ENCODE data around the gene SMYD3. TPM values are rescaled to one million over a fixed set of nuclear protein-coding genes. Genes with fewer than 3 reads are reported as not detected.

The SMYD3 gene
- total and polyA plus RNA-seq, 9 donors, result 10.8 to 24.0 (median 13.7) TPM

- Histone ChIP-seq H3K4me1 (ENCODE audit: insufficient read depth) (no peaks in the 10 kb centered on the region), H3K36me3 (no peaks in the 10 kb centered on the region), H3K27ac (no peak overlapping the region), H3K27me3 (no peaks in the 10 kb centered on the region), H3K9me3 (no peaks in the 10 kb centered on the region), H3K4me3 (no peak overlapping the region)
- no peak for DNase-seq
- intact Hi-C loops (cut with DNase I), result loop anchor here in 1 of 4 donors (10.0 kb wide), 1 partner anchor 179 kb away; no protein-coding TSS in a partner anchor
- WGBS, 3 donors, result 93 to 96% (median 96%) methylated on average over 9 to 10 of the region's 10 CpGs
- TF ChIP-seq POLR2A (IDR thresholded peaks at IDR 0.05), result no peak
- no peak for TF ChIP-seq CTCF (IDR thresholded peaks at IDR 0.05)
- no peak for TF ChIP-seq EP300 (IDR thresholded peaks at IDR 0.05)
These were observed 9.0 kb upstream of the SMYD3 start for GRCh38 chr1:246516126-246516525.

GRCh38 chr1:246515390-246516005 lies 8.4 kb upstream of the SMYD3 start:
- H3K4me1 ChIP-seq (ENCODE audit: insufficient read depth), result no peaks in the 10 kb centered on the region
- intact Hi-C loops (cut with DNase I), result loop anchor here in 1 of 4 donors (10.0 kb wide), 1 partner anchor 179 kb away; no protein-coding TSS in a partner anchor
- no peak for DNase-seq
- H3K36me3 ChIP-seq, result no peaks in the 10 kb centered on the region
- H3K9me3 ChIP-seq, result no peaks in the 10 kb centered on the region
- no peaks in the 10 kb centered on the region for H3K27me3 ChIP-seq
- no peak overlapping the region for H3K4me3 ChIP-seq
- TF ChIP-seq EP300 (IDR thresholded peaks at IDR 0.05) (no peak), POLR2A (IDR thresholded peaks at IDR 0.05) (no peak), CTCF (IDR thresholded peaks at IDR 0.05) (no peak)
- H3K27ac ChIP-seq, result no peak overlapping the region
- 64 to 77% (median 72%) methylated on average over 3 of the region's 3 CpGs for WGBS, 3 donors

GRCh38 chr1:246513619-246514343 lies 6.7 kb upstream of the SMYD3 start:
- TF ChIP-seq CTCF (IDR thresholded peaks at IDR 0.05), result no peak
- no peak for TF ChIP-seq POLR2A (IDR thresholded peaks at IDR 0.05)
- TF ChIP-seq EP300 (IDR thresholded peaks at IDR 0.05), result no peak
- Histone ChIP-seq H3K4me1 (ENCODE audit: insufficient read depth) (no peaks in the 10 kb centered on the region), H3K4me3 (no peak overlapping the region), H3K27me3 (no peaks in the 10 kb centered on the region), H3K36me3 (no peaks in the 10 kb centered on the region), H3K27ac (no peak overlapping the region), H3K9me3 (no peaks in the 10 kb centered on the region)
- intact Hi-C loops (cut with DNase I), result loop anchor here in 1 of 4 donors (10.0 kb wide), 1 partner anchor 181 kb away; no protein-coding TSS in a partner anchor
- WGBS, 3 donors, result 89 to 97% (median 90%) methylated on average over 7 of the region's 7 CpGs
- DNase-seq, result no peak

- Histone ChIP-seq H3K4me3 (no peak overlapping the region), H3K4me1 (ENCODE audit: insufficient read depth) (no peaks in the 10 kb centered on the region), H3K9me3 (no peaks in the 10 kb centered on the region), H3K27ac (no peak overlapping the region), H3K36me3 (no peaks in the 10 kb centered on the region), H3K27me3 (no peaks in the 10 kb centered on the region)
- intact Hi-C loops (cut with DNase I), result loop anchor here in 1 of 4 donors (10.0 kb wide), 1 partner anchor 182 kb away; no protein-coding TSS in a partner anchor
- WGBS, 3 donors, result 79 to 95% (median 92%) methylated on average over 5 of the region's 5 CpGs
- DNase-seq, result no peak
- TF ChIP-seq EP300 (IDR thresholded peaks at IDR 0.05), result no peak
- TF ChIP-seq CTCF (IDR thresholded peaks at IDR 0.05), result no peak
These were observed 6.0 kb upstream of the SMYD3 start for GRCh38 chr1:246513041-246513440.
